Measurements from ENCODE around the gene NAT8L.

NAT8L gene

GRCh38 chr4:2079926-2080325 is 20.8 kb downstream of the NAT8L start:
- DNase-seq (ENCODE audit: extremely low read depth, insufficient read length) = no peak
- Histone ChIP-seq H3K36me3 (ENCODE audit: control insufficient read depth, insufficient read depth, low read length) (no peaks in the 10 kb centered on the region), H3K27me3 (replicated peaks; ENCODE audit: control insufficient read depth, insufficient read depth, low read length) (0 out of 2 replicates have a peak, but pooled peaks cover 1% of the 10 kb centered on the region), H3K4me3 (replicated peaks; ENCODE audit: low read depth, low read length) (no peak overlapping the region)
- TF ChIP-seq CTCF (IDR thresholded peaks at IDR 0.05; ENCODE audit: insufficient read depth, low read length, poor library complexity, severe bottlenecking) = no peak

- no peak for DNase-seq (ENCODE audit: extremely low read depth, insufficient read length)
- Histone ChIP-seq H3K4me3 (replicated peaks; ENCODE audit: low read depth, low read length) (no peak overlapping the region), H3K27me3 (replicated peaks; ENCODE audit: control insufficient read depth, insufficient read depth, low read length) (0 out of 2 replicates have a peak, but pooled peaks cover 1% of the 10 kb centered on the region), H3K36me3 (ENCODE audit: control insufficient read depth, insufficient read depth, low read length) (no peaks in the 10 kb centered on the region)
- TF ChIP-seq CTCF (IDR thresholded peaks at IDR 0.05; ENCODE audit: insufficient read depth, low read length, poor library complexity, severe bottlenecking) = no peak
Measured at GRCh38 chr4:2080429-2081300, 21.5 kb downstream of the NAT8L start.

- no peak for DNase-seq (ENCODE audit: extremely low read depth, insufficient read length)
Measured at GRCh38 chr4:2081540-2081939, 22.4 kb downstream of the NAT8L start.

DNA sequence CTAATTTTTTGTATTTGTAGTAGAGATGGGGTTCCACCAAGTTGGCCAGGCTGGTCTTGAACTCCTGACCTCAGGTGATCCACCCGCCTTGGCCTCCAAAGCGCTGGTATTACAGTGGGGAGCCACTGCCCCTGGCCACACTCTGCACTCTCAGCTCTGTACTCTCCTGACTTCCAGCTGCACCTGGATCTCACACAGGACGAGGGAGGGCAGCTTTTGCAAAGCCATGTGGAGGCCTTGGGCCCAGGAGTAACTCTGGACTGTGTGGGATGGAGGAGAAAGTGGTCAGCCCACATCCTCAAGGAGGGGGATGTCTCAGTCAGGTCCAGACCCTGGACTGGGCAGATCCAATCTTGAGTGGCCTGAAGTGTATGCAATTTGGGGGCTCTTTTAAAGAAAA is 23.0 kb downstream of the NAT8L start:
- H3K27me3 ChIP-seq (replicated peaks; ENCODE audit: control insufficient read depth, insufficient read depth, low read length) = peaks cover 1% of the 10 kb centered on the region; the same call in 1 of the 2 replicates
- DNase-seq (ENCODE audit: extremely low read depth, insufficient read length) = no peak
- TF ChIP-seq CTCF (IDR thresholded peaks at IDR 0.05; ENCODE audit: insufficient read depth, low read length, poor library complexity, severe bottlenecking) = no peak
- no peak overlapping the region for H3K4me3 ChIP-seq (replicated peaks; ENCODE audit: low read depth, low read length)
- no peaks in the 10 kb centered on the region for H3K36me3 ChIP-seq (ENCODE audit: control insufficient read depth, insufficient read depth, low read length)

More at GRCh38 chr4:2081540-2081939, 22.4 kb downstream of the NAT8L start:
- Histone ChIP-seq H3K4me3 (replicated peaks; ENCODE audit: low read depth, low read length) (no peak overlapping the region), H3K27me3 (replicated peaks; ENCODE audit: control insufficient read depth, insufficient read depth, low read length) (peaks cover 1% of the 10 kb centered on the region; the same call in 1 of the 2 replicates), H3K36me3 (ENCODE audit: control insufficient read depth, insufficient read depth, low read length) (no peaks in the 10 kb centered on the region)
- TF ChIP-seq CTCF (IDR thresholded peaks at IDR 0.05; ENCODE audit: insufficient read depth, low read length, poor library complexity, severe bottlenecking) = no peak

GRCh38 chr4:2082627-2083026 is 23.5 kb downstream of the NAT8L start:
- no peak for TF ChIP-seq CTCF (IDR thresholded peaks at IDR 0.05; ENCODE audit: insufficient read depth, low read length, poor library complexity, severe bottlenecking)
- H3K4me3 ChIP-seq (replicated peaks; ENCODE audit: low read depth, low read length) = no peak overlapping the region
- H3K36me3 ChIP-seq (ENCODE audit: control insufficient read depth, insufficient read depth, low read length) = no peaks in the 10 kb centered on the region

More at GRCh38 chr4:2082627-2083026, 23.5 kb downstream of the NAT8L start:
- no peak for DNase-seq (ENCODE audit: extremely low read depth, insufficient read length)
- peaks cover 1% of the 10 kb centered on the region; the same call in 1 of the 2 replicates for H3K27me3 ChIP-seq (replicated peaks; ENCODE audit: control insufficient read depth, insufficient read depth, low read length)

All from GM06990 (cell line).